ENCODE data around the gene ANKS1A. TPM values are rescaled to one million over a fixed set of nuclear protein-coding genes. Genes with fewer than 3 reads are reported as not detected.
"Not testable (repeated sequence)": the region's sequence is repeated elsewhere in the genome, so short reads cannot be mapped to it uniquely, and the experiment has no call there.

The ANKS1A gene
- total RNA-seq, 1 experiment from 2014 or later: 14.4 TPM

- H3K4me1 ChIP-seq (ENCODE audit: control insufficient read depth, insufficient read depth, low read length): peaks cover 8% of the 10 kb centered on the region
- intact Hi-C loops (cut with micrococcal nuclease; ENCODE audit: unreplicated experiment) (no loop called here), in situ Hi-C loops (cut with HindIII; ENCODE audit: low pct_unique_long_range_greater_than_20kb, low sequenced_read_pairs) (no loop called here)
- H3K9me3 ChIP-seq (ENCODE audit: control insufficient read depth, insufficient read depth, low read depth, low read length): no peaks in the 10 kb centered on the region
- no peaks in the 10 kb centered on the region for H3K36me3 ChIP-seq (ENCODE audit: control insufficient read depth, insufficient read depth, low read length)
- no peak overlapping the region for H3K4me3 ChIP-seq (ENCODE audit: low read depth in 2 of 2, low read length in 2 of 2)
- ATAC-seq (no peak), DNase-seq (ENCODE audit: low read depth, low spot score) (no peak)
- no peaks in the 10 kb centered on the region for H3K27me3 ChIP-seq (ENCODE audit: control insufficient read depth, insufficient read depth, low read length)
- ChIA-PET CTCF (interaction anchor here (0.6 kb wide), 2 partner anchors 110 to 257 kb away, joined by 4 to 5 read pairs; no protein-coding TSS in a partner anchor), POLR2A (interaction anchor here (0.6 to 0.7 kb wide), 3 partner anchors 15 to 320 kb away, joined by 8 to 15 read pairs (median 10); no protein-coding TSS in a partner anchor)
- H3K27ac ChIP-seq (ENCODE audit: low read length): no peak overlapping the region
- no TSS peak for BruUV-seq (replicated peaks)
- no peak for TF ChIP-seq TCF7L2 (IDR thresholded peaks at IDR 0.05; ENCODE audit: low read depth, low read length)
Measured at GRCh38 chr6:34894693-34895092, 5.6 kb downstream of the ANKS1A start.

GRCh38 chr6:34897130-34897529 lies 8.1 kb downstream of the ANKS1A start:
- DNase-seq (ENCODE audit: low read depth, low spot score): no peak
- ATAC-seq: no peak
- no TSS peak for BruUV-seq (replicated peaks)
- peaks cover 6% of the 10 kb centered on the region; the same call in 1 of the 2 replicates for H3K4me1 ChIP-seq (ENCODE audit: control insufficient read depth, insufficient read depth, low read length)
- in situ Hi-C loops (cut with HindIII; ENCODE audit: low pct_unique_long_range_greater_than_20kb, low sequenced_read_pairs): no loop called here
- ChIA-PET CTCF (no interaction called here), POLR2A (interaction anchor here (0.6 to 0.7 kb wide), 2 partner anchors 9 to 135 kb away, joined by 3 read pairs; no protein-coding TSS in a partner anchor)
- no peaks in the 10 kb centered on the region for H3K27me3 ChIP-seq (ENCODE audit: control insufficient read depth, insufficient read depth, low read length)
- intact Hi-C loops (cut with micrococcal nuclease; ENCODE audit: unreplicated experiment): no loop called here
- no peak for TF ChIP-seq REST (IDR thresholded peaks at IDR 0.05; ENCODE audit: insufficient read depth in 1 of 2, low read depth in 2 of 2, low read length in 1 of 2)
- no peaks in the 10 kb centered on the region for H3K9me3 ChIP-seq (ENCODE audit: control insufficient read depth, insufficient read depth, low read depth, low read length)
- H3K4me3 ChIP-seq (ENCODE audit: low read depth in 2 of 2, low read length in 2 of 2): no peak overlapping the region
- H3K27ac ChIP-seq (ENCODE audit: low read length): no peak overlapping the region
- no peaks in the 10 kb centered on the region for H3K36me3 ChIP-seq (ENCODE audit: control insufficient read depth, insufficient read depth, low read length)

GRCh38 chr6:34897716-34898115 lies 8.7 kb downstream of the ANKS1A start:
- BruUV-seq (replicated peaks): no TSS peak
- POLR2A ChIA-PET: no interaction called here
- H3K36me3 ChIP-seq (ENCODE audit: control insufficient read depth, insufficient read depth, low read length): no peaks in the 10 kb centered on the region
- no peaks in the 10 kb centered on the region for H3K9me3 ChIP-seq (ENCODE audit: control insufficient read depth, insufficient read depth, low read depth, low read length)
- CTCF ChIA-PET: no interaction called here
- ATAC-seq (no peak), DNase-seq (ENCODE audit: low read depth, low spot score) (no peak)
- in situ Hi-C loops (cut with HindIII; ENCODE audit: low pct_unique_long_range_greater_than_20kb, low sequenced_read_pairs): no loop called here
- no peak overlapping the region for H3K27ac ChIP-seq (ENCODE audit: low read length)
- peaks cover 6% of the 10 kb centered on the region; the same call in 1 of the 2 replicates for H3K4me1 ChIP-seq (ENCODE audit: control insufficient read depth, insufficient read depth, low read length)
- no peaks in the 10 kb centered on the region for H3K27me3 ChIP-seq (ENCODE audit: control insufficient read depth, insufficient read depth, low read length)
- intact Hi-C loops (cut with micrococcal nuclease; ENCODE audit: unreplicated experiment): no loop called here
- TF ChIP-seq CTCF (IDR thresholded peaks at IDR 0.05) (no peak), REST (IDR thresholded peaks at IDR 0.05; ENCODE audit: insufficient read depth in 1 of 2, low read depth in 2 of 2, low read length in 1 of 2) (no peak), POLR2AphosphoS5 (IDR thresholded peaks at IDR 0.05; ENCODE audit: low read depth, low read length) (no peak), TCF7L2 (IDR thresholded peaks at IDR 0.05; ENCODE audit: low read depth, low read length) (no peak), SIN3A (IDR thresholded peaks at IDR 0.05; ENCODE audit: borderline replicate concordance, insufficient read depth, low read depth, low read length) (no peak)
- no peak overlapping the region for H3K4me3 ChIP-seq (ENCODE audit: low read depth in 2 of 2, low read length in 2 of 2)

GRCh38 chr6:34899748-34900147 lies 10.7 kb downstream of the ANKS1A start:
- BruUV-seq (replicated peaks); ATAC-seq; H3K27ac ChIP-seq (ENCODE audit: low read length); intact Hi-C loops (cut with micrococcal nuclease; ENCODE audit: unreplicated experiment); DNase-seq (ENCODE audit: low read depth, low spot score); H3K4me1 ChIP-seq (ENCODE audit: control insufficient read depth, insufficient read depth, low read length); H3K36me3 ChIP-seq (ENCODE audit: control insufficient read depth, insufficient read depth, low read length); in situ Hi-C loops (cut with HindIII; ENCODE audit: low pct_unique_long_range_greater_than_20kb, low sequenced_read_pairs); CTCF ChIA-PET; H3K27me3 ChIP-seq (ENCODE audit: control insufficient read depth, insufficient read depth, low read length); H3K4me3 ChIP-seq (ENCODE audit: low read depth in 2 of 2, low read length in 2 of 2); H3K9me3 ChIP-seq (ENCODE audit: control insufficient read depth, insufficient read depth, low read depth, low read length): not testable (repeated sequence)
- POLR2A ChIA-PET: interaction anchor here (0.6 kb wide), 1 partner anchor 48 kb away, joined by 3 read pairs; no protein-coding TSS in a partner anchor
